Esophagus squamous epithelium (tissue), 5 donors: Measurements from ENCODE around the gene CLTC. TPM values are rescaled to one million over a fixed set of nuclear protein-coding genes. Genes with fewer than 3 reads are reported as not detected.
A peak's percentile ranks its signal among the peaks of the same experiment; 100 is the strongest.

Experiments used
- DNase-seq: peaks from one replicate; lab custom pipeline; 2025; lab: John Stamatoyannopoulos, UW
- H3K27ac ChIP-seq, 4 donors: fragments of 200-600 bp; sonication (generic); one replicate each; pipeline ENCODE4 v1.5.1; 2016 to 2019; ENCODE audit warnings: mild to moderate bottlenecking in 1 of 4
- H3K27me3 ChIP-seq, 4 donors: fragments of 200-600 bp; sonication (generic); 1 replicate in 3 of 4; 2 replicates in 1 of 4; pipeline versions ENCODE4 v1.5.1 to v1.6.0; 2017 to 2021; ENCODE audit warnings: antibody characterized with exemption in 1 of 4
- H3K36me3 ChIP-seq, 3 donors: fragments of 200-600 bp; sonication (generic); one replicate each; pipeline ENCODE4 v1.5.1; 2016 to 2019
- H3K4me1 ChIP-seq, 3 donors: fragments of 200-600 bp; sonication (generic); one replicate each; pipeline ENCODE4 v1.5.1; 2017 to 2019
- H3K4me3 ChIP-seq, 4 donors: fragments of 200-600 bp; sonication (generic); 1 replicate in 3 of 4; 2 replicates in 1 of 4; pipeline ENCODE4 v1.5.1; 2016 to 2019; ENCODE audit warnings: mild to moderate bottlenecking in 2 of 4, moderate library complexity in 1 of 4
- H3K9me3 ChIP-seq, 3 donors: fragments of 200-600 bp; sonication (generic); one replicate each; pipeline ENCODE4 v1.5.1; 2016 to 2019
- POLR2A ChIP-seq, 4 donors: fragments of 450-650 bp; IDR thresholded peaks; one replicate each; pipeline ENCODE4 v1.6.1; 2017; ENCODE audit warnings: antibody characterized with exemption in 4 of 4, mild to moderate bottlenecking in 4 of 4, moderate library complexity in 3 of 4
- WGBS, 2 donors: methylation state at CpG; one replicate each; pipeline ENCODE4 v1.1.5; 2018; 5-methylcytosine and 5-hydroxymethylcytosine counted together
- intact Hi-C: fragments of 100-400 bp; cut with DNase I; formaldehyde crosslinking; loops from one replicate; pipeline ENCODE4 v1.15.0; 2022
- total RNA-seq, 4 donors: library from RNA; depleted of rRNA; stranded (reverse); fragments of >200 nt; gene quantifications; one replicate each; pipeline ENCODE4 v1.1.0, GENCODE V29; 2016
- TF ChIP-seq, protein P1 (sequence below), 6 experiments: fragments of 450-650 bp in 4 of 6; fragments of 200-600 bp in 2 of 6; sonication (generic) in 2 of 6; IDR thresholded peaks; one replicate each; pipeline ENCODE4 v1.5.1; 2016 to 2019; ENCODE audit warnings: antibody characterized with exemption in 6 of 6, mild to moderate bottlenecking in 4 of 6, moderate library complexity in 4 of 6
- donor health status: DM: yes; HTN: yes; CAD: no.

Gene CLTC
- total RNA-seq, 4 donors from 2014 or later, result 135 to 236 (median 201) TPM

DNA sequence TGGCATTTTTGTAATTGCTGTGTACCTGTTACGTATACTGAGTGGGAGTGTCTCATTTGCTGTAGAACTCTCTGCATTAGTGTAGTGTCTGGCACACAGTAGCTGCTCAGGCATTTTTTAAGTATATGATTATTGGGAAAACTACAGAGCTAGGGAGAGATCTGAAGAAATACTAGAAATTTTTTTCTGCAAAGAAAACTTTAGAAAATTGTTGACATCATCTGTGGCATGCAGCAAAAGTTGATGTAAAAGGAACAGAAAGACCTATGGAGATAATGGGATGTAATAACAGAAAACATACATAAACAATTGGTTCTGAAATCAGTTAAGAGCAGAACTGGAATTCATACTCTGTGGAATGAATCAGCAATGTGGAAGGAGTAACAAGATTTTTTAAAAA lies 11.6 kb downstream of the CLTC start:
- WGBS, 2 donors, result 73 to 93% methylated on average over 1 of the region's 1 CpG
- intact Hi-C loops, result no loop called here
- H3K9me3 ChIP-seq, result no peaks in the 10 kb centered on the region
- H3K27ac ChIP-seq, result no peak overlapping the region
- no peaks in the 10 kb centered on the region for H3K27me3 ChIP-seq
- TF ChIP-seq POLR2A (IDR thresholded peaks at IDR 0.05), result no peak
- TF ChIP-seq, protein P1, sequence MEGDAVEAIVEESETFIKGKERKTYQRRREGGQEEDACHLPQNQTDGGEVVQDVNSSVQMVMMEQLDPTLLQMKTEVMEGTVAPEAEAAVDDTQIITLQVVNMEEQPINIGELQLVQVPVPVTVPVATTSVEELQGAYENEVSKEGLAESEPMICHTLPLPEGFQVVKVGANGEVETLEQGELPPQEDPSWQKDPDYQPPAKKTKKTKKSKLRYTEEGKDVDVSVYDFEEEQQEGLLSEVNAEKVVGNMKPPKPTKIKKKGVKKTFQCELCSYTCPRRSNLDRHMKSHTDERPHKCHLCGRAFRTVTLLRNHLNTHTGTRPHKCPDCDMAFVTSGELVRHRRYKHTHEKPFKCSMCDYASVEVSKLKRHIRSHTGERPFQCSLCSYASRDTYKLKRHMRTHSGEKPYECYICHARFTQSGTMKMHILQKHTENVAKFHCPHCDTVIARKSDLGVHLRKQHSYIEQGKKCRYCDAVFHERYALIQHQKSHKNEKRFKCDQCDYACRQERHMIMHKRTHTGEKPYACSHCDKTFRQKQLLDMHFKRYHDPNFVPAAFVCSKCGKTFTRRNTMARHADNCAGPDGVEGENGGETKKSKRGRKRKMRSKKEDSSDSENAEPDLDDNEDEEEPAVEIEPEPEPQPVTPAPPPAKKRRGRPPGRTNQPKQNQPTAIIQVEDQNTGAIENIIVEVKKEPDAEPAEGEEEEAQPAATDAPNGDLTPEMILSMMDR (IDR thresholded peaks at IDR 0.05), result no peak
- DNase-seq, result no peak
- no peak overlapping the region for H3K4me3 ChIP-seq
- peaks cover 19 to 84% (median 35%) of the 10 kb centered on the region in 3 donors for H3K4me1 ChIP-seq
- peaks cover 0 to 6% (median 0%) of the 10 kb centered on the region in 3 donors for H3K36me3 ChIP-seq

DNA sequence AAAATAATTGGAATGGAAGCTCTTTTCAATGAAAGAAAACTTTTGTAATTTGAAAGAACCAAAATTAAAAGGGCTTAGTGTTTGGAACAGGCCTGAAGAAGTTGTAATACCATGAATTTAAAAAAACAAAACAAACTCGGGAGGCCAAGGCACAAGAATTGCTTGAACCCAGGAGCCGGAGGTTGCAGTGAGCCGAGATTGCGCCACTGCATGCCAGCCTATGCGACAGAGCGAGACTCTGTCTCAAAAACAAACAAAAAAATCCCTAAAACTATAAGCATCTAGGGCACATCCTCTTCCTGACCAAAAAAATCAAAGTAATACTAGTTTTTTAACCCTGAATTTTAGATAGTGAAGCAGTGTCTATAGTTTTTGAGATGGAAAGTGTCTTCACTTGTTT lies 12.7 kb downstream of the CLTC start:
- intact Hi-C loops, result no loop called here
- no peaks in the 10 kb centered on the region for H3K9me3 ChIP-seq
- H3K4me3 ChIP-seq, result no peak overlapping the region
- DNase-seq, result no peak
- peaks cover 19 to 72% (median 35%) of the 10 kb centered on the region in 3 donors for H3K4me1 ChIP-seq
- WGBS, 2 donors, result 59 to 81% methylated on average over 6 of the region's 6 CpGs
- TF ChIP-seq, protein P1 (IDR thresholded peaks at IDR 0.05), result no peak
- TF ChIP-seq POLR2A (IDR thresholded peaks at IDR 0.05), result no peak
- no peak overlapping the region for H3K27ac ChIP-seq
- no peaks in the 10 kb centered on the region for H3K27me3 ChIP-seq
- H3K36me3 ChIP-seq, result peaks cover 0 to 6% (median 0%) of the 10 kb centered on the region in 3 donors

DNA sequence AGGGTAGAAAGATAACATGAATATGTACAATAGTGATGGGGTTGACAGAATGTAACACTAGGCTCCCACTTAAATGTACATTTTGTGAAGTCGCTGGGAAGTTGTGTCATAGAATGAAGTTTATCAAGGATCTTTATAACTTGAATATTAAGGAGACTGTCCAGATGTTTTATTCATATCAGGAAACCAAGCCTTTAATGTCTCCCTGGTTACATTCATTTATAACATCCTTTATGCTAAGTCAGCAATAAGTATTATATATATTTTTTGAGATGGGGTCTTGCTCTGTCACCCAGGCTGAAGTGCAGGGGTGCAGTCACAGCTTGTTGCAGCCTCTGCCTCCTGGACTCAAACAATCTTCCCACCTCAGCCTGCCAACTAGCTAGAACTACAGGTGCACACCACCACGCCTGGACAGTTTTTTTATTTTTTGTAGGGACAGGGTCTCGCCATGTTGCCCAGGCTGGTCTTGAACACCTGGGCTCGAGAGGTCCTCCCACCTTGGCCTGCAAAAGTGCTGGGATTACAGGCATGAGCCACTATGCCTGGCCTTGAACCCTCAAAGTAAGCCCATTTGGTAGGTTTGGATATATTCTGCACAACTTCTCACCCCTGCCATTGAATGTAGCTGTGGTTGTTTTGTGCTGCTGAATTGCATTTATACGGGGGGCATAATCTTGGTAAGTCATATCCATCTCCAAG lies 14.1 kb downstream of the CLTC start:
- intact Hi-C loops, result no loop called here
- Histone ChIP-seq H3K27ac (peak overlapping the region in 1 of 4 donors; percentile 5), H3K36me3 (peaks cover 0 to 6% (median 0%) of the 10 kb centered on the region in 3 donors), H3K4me1 (peaks cover 7 to 69% (median 25%) of the 10 kb centered on the region in 3 donors), H3K27me3 (no peaks in the 10 kb centered on the region), H3K9me3 (no peaks in the 10 kb centered on the region), H3K4me3 (no peak overlapping the region)
- DNase-seq, result no peak
- TF ChIP-seq POLR2A (IDR thresholded peaks at IDR 0.05), result no peak
- TF ChIP-seq, protein P1 (IDR thresholded peaks at IDR 0.05), result no peak
- 92% methylated on average over 5 of the region's 5 CpGs for WGBS, 2 donors

DNA sequence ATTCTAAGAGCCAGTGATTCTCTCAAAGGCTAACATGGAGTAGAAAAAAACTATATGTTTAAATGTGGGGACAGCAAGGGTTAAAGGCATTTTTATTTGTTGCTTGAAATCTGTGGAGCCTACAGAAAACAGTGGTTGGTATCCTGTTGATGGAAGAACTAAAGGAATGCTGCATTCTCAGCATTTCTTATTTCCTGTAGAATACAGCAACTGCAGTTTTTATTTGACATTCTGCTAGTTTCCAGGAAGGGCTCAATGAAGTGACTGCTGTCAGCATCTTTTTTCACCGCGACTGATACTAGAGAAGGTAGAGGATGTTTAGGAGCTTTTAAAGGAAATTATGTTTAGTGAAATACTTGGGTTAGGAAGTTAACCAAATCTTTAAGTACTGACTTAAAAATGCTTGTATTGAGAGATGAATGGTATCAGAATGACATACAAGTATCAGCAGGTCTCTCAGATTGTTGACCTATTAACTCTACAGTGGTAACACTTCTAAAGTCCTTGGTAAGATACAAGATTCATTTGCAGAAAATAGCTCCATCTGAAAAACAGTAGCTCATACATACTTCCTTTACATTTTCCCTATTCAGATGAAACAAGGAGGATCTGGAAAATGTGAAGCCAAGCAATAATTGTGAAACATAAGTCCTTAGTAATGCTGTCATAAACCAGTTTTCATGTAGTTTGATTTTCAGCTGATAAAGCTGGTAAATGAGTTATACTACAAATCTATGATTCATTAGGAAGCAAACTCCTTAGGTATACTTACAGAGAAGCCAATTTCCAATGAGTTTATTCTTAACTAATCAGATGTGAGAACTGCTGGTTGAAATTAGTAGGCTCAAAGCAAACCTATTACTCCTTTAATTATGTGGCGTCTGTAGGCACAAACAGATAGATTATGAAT lies 15.2 kb downstream of the CLTC start:
- H3K4me3 ChIP-seq, result no peak overlapping the region
- TF ChIP-seq, protein P1 (IDR thresholded peaks at IDR 0.05), result no peak
- TF ChIP-seq POLR2A (IDR thresholded peaks at IDR 0.05), result no peak
- DNase-seq, result no peak
- 70 to 73% methylated on average over 3 of the region's 3 CpGs for WGBS, 2 donors
- no peaks in the 10 kb centered on the region for H3K27me3 ChIP-seq
- H3K27ac ChIP-seq, result peak overlapping the region in 1 of 4 donors; percentile 51
- peaks cover 6 to 66% (median 17%) of the 10 kb centered on the region in 3 donors for H3K4me1 ChIP-seq
- peaks cover 0 to 2% (median 0%) of the 10 kb centered on the region in 3 donors for H3K36me3 ChIP-seq
- H3K9me3 ChIP-seq, result no peaks in the 10 kb centered on the region
- intact Hi-C loops, result no loop called here
